Ovary (tissue), 3 donors: ENCODE results near the gene MECR.

Experiments used
- CTCF ChIP-seq, 3 donors: fragments of 450-650 bp in 2 of 3; fragments of 200-600 bp in 1 of 3; IDR thresholded peaks; one replicate each; pipeline versions ENCODE4 v1.5.1 to v1.8.0; 2016 to 2022; ENCODE audit warnings: antibody characterized with exemption in 3 of 3, mild to moderate bottlenecking in 1 of 3
- EP300 ChIP-seq: sonication (generic); formaldehyde crosslinking; IDR thresholded peaks from one replicate; pipeline ENCODE4 v1.6.1; 2017; ENCODE audit warnings: antibody characterized with exemption
- POLR2A ChIP-seq: fragments of 450-650 bp; IDR thresholded peaks from one replicate; pipeline ENCODE4 v1.6.1; 2017; ENCODE audit warnings: antibody characterized with exemption, mild to moderate bottlenecking, moderate library complexity
- donor health status: DM: no; HTN: no; CAD: no.

- TF ChIP-seq CTCF (IDR thresholded peaks at IDR 0.05) = no peak
- TF ChIP-seq POLR2A = peak; percentile 8
- TF ChIP-seq EP300 = no peak
Observed at GRCh38 chr1:29237852-29238619, 7.3 kb upstream of the MECR start.
